GM12892 (cell line): ENCODE results near the gene ACBD5.

Experiments
- DNase-seq: peaks from one replicate; pipeline ENCODE4 v3.0.0; 2011; ENCODE audit not compliant: insufficient read length
- FAIRE-seq: peaks from 2 replicates; lab custom pipeline; 2011; peaks lifted over from hg19 to GRCh38; lab: Jason Lieb, UNC
- POLR2A ChIP-seq: IDR thresholded peaks from 2 replicates; pipeline ENCODE4 v1.6.1; 2011; ENCODE audit warnings: low read depth, low read length, control low read depth
- POLR2AphosphoS5 ChIP-seq: IDR thresholded peaks from 2 replicates; pipeline ENCODE4 v1.6.1; 2011; ENCODE audit warnings: low read depth, low read length, control low read depth
- TAF1 ChIP-seq: IDR thresholded peaks from 2 replicates; pipeline ENCODE4 v1.6.1; 2011; ENCODE audit warnings: low read depth, mild to moderate bottlenecking, control low read depth, low read length, borderline replicate concordance

Gene ACBD5

DNA sequence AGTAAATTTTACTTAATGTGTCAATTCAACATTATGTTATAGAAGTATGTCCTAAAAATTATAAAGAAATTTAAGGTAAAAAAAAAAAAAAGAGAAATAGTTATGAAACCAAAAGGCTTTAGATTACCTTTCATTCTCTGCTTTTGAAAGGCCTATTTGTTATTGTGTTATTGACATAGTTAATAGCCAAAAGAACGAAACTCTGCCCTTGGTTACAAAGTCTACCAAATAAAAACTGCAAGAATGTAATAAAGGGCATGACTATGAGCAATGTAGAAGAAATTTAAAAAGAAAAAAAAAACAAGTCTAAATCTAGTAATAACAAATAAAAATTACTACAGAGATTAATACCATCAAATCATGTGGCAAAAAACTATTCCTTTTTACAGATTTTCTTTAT lies 10.6 kb downstream of the ACBD5 start:
- DNase-seq (no peak), FAIRE-seq (no peak)
- TF ChIP-seq POLR2A (no peak), TAF1 (no peak), POLR2AphosphoS5 (no peak)

DNA sequence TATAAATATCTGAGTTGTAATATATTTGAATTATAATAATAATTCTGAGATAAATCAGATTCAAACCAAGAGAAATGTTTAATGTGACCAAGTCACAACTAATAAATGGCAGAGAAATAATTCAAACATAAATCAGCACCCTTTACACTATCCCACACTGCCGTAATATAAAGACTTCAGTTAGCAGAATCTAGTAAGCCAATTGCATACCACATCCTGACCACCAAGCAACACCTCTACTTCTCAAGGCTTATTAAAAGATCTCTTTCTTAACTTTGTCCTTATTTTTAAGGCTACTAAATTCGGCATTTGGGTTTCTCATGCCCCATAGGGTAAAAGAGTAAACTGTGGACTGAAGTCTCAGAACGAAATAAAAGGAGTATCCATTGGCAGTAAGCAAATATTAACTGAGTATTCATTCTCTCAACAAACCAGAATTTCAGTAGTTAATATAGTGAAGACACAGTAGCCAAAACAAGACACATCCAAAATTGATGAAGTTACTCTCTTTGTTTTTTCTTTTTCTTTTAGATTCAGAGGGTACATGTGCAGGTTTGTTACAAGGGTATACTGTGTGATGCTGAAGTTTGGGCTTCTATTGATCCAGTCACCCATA lies 14.8 kb downstream of the ACBD5 start:
- no peak for FAIRE-seq

DNA sequence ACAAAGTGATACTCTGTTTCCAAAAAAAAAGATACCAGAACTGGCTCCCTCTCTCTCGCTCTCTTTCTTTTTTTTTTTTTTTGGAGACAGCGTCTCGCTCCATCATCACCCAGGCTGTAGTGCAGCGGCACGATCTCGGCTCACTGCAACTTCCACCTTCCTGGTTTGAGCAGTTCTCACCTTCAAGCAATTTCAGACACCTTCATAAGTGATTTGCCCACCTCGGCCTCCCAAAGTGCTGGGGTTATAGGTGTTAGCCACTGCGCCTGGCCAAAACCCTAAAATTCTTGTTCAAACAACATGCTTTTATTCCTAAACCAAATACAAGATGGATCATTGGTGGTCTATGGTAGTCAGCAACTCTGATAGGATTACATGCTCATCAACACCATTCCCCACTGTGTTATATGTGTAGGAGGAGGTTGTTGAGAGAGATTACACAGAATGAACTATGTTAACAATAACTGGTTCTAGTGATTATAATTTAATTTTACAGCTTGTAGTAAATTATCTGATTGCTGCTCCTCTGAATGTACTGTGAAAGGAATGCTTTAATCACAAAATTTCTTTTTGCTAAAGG lies 15.5 kb downstream of the ACBD5 start:
- no peak for DNase-seq
- no peak for FAIRE-seq
- TF ChIP-seq POLR2AphosphoS5 (no peak), POLR2A (no peak), TAF1 (no peak)

More for the DNA sequence above, 14.8 kb downstream of the ACBD5 start:
- DNase-seq = no peak
- TF ChIP-seq POLR2AphosphoS5 (no peak), POLR2A (no peak), TAF1 (no peak)

DNA sequence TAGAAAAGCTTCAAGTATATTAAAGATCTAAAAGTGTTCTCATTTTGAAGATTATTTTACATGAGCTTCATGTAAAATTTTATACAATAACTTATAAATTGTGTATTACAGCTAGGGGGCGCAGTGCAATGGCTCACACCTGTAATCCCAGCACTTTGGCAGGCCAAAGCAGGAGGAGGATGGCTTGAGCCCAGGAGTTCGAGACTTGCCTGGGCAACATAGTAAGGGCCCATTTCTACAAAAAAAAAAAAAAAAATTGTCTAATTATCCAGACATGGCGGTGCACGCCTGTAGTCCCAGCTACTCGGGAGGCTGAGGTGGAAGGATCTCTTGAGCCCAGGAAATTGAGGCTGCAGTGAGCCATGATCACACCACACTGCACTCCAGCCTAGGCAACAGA lies 16.6 kb downstream of the ACBD5 start:
- FAIRE-seq (no peak), DNase-seq (no peak)
- no peak for TF ChIP-seq POLR2A
- TF ChIP-seq POLR2AphosphoS5 = no peak
- no peak for TF ChIP-seq TAF1

DNA sequence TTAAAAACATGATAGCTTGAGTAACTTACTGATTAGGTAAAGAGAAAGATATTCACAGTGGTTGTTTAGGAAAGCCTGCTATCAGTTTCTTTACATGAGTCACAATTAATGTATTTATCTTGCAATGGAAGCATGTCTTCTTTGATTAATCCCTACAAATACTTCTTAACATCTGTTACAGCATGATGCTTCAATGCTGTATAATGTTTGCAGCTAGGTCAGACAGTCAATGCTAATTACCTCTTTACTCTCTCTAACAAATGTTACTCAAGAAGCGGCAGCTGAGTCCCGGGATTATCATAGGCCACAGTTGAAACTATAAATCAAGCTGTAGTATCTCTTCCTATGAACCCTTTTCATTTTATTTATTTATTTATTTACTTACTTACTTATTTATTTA lies 33.2 kb downstream of the ACBD5 start:
- DNase-seq (no peak), FAIRE-seq (no peak)
- TF ChIP-seq POLR2A = no peak
- no peak for TF ChIP-seq POLR2AphosphoS5
- no peak for TF ChIP-seq TAF1

DNA sequence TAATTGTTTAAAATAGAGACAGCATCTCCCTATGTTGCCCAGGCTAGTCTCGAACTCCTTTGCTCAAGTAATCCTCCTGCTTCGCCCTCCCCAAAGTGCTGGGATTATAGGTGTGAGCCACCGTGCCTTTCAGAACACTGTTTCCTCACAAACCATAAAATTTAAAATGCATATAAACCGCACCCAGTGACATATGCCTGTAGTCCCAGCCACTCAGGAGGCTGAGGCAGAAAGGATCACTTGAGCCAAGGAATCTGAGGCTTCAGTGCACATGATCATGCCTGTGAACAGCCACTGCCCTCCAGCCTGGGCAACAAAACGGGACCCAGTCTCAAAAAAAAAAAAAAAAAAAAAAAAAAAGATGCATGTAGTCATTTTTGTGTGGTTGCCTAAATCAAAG lies 36.8 kb downstream of the ACBD5 start:
- FAIRE-seq (no peak), DNase-seq (no peak)
- no peak for TF ChIP-seq TAF1

DNA sequence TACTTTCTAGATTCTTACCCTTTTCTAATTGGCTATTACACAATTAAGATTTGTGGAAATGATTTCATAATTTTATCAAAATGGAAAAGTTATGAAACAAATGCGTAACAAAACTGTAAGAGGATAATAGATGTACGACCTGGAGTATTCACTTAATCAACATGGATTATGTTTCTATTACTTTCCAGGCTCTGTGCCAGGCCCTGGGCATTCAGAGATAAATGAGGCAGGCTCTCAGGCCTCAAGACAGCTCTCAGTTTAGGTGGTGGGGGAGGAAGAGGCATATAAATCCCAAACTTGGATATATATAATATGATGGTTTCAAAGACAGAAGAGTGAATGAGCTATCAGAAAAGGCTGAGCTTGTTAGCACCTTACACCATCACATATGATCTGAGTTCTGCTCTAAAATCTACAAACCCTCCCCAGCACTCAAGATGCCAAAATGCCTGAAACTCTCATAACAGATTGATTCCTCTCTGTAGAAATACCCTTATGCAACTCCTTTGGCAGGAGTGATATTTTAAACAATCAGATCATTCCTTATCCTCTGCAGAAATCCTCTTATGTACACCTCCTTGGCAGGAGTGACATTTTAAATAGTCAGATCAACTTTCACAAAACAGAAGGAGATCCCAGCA lies 42.5 kb downstream of the ACBD5 start:
- TF ChIP-seq POLR2A = no peak
- no peak for TF ChIP-seq TAF1
- TF ChIP-seq POLR2AphosphoS5 = no peak
- FAIRE-seq (no peak), DNase-seq (no peak)

DNA sequence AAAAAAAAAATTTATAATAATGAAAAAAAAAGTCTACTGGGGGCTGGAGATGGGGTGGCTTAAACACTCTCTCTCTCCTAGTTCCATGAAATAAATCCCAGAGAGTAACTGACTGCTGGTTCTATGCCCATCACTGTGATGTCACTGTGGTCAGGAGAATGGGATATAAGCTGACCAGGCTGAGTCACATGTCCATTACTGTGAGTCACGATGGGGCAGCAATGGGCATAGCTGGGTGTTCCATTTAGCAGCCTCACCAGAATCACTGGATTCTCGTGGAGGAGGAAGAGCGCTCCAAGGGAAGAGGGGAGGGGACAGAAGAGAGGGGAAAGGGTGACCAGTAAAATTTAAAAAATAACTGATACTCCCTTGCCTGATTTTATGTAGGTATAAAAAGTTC lies 48.3 kb downstream of the ACBD5 start:
- no peak for TF ChIP-seq POLR2AphosphoS5
- TF ChIP-seq POLR2A = no peak
- no peak for FAIRE-seq
- no peak for DNase-seq

DNA sequence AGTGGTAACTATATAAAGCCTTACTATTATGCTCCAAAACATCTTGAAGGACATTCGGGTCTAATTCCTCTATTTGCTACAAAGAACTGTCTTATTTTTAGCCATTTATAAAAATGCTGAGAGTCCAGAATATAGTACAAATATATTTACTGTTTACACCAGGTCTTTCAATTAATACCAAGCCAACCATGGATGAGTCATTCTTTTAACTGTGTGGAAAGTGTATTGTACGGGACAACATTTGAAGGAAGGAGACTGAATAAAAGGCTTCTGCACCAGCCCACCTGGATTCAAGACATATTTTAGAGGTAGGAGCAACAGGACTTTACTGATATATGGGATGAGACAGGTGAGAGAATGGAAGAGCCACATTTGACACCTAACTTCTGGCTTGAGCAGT lies 50.1 kb downstream of the ACBD5 start:
- TF ChIP-seq POLR2AphosphoS5 (no peak), POLR2A (no peak), TAF1 (no peak)
- DNase-seq (no peak), FAIRE-seq (no peak)

DNA sequence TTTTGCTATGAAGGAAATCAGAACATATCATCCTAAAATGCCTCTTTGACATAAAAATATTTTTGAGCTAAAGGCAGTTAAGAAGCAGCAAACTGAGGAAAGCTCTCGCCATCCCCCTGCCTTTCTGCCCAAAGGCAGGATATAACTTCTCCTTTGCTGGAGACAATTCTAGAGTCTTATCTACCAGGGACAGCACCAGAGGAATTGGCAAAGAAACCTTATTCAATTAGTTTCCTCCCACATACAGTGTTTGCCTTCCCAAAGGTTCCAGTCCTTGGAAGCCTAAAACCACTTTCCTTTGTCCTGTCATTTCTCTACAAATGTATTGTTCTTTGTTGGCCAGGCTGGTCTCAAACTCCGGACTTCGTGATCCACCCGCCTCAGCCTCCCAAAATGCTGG lies 51.7 kb downstream of the ACBD5 start:
- DNase-seq = no peak
- TF ChIP-seq TAF1 = no peak
- TF ChIP-seq POLR2A = no peak
- TF ChIP-seq POLR2AphosphoS5 = no peak
- FAIRE-seq = no peak

DNA sequence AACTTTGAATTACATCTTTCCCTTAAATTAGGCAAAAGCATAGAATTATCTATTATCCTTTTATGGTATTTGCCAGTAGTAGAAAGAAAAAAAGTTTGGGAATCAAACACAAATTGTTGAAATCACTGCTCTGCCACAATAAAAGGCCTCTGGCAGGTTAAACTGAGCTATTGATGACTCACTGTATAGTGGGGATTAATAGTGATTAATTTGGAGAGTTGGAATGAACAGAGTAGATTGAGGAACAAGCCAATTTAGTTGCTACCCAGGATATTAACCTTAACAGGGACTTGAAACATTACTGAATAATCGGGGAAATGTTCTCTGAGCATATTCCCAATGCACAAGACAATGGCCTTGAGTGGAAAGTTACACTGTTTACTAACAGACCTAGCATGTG lies 52.3 kb downstream of the ACBD5 start:
- TF ChIP-seq TAF1 (no peak), POLR2A (no peak), POLR2AphosphoS5 (no peak)
- DNase-seq = no peak
- no peak for FAIRE-seq

DNA sequence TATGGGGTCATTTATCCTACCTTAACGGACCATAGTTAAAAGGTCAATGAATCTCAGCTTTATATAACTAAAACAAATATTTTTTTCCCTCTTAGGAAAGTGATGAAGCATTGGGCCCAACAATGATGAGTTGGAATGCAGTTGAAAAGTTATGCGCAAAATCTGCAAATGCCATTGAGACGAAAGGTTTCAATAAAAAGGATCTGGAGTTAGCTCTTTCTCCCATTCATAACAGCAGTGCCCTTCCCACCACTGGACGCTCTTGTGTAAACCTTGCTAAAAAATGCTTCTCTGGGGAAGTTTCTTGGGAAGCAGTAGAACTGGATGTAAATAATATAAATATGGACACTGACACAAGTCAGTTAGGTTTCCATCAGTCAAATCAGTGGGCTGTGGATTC lies 70.7 kb downstream of the ACBD5 start:
- no peak for FAIRE-seq
- TF ChIP-seq POLR2A (no peak), POLR2AphosphoS5 (no peak)

More for the DNA sequence above, 70.7 kb downstream of the ACBD5 start:
- DNase-seq = no peak
